ENCODE data around the gene CFHR4.

GRCh38 chr1:196951711-196952394 is 64.0 kb downstream of the CFHR4 start:
- TF ChIP-seq, protein P1, sequence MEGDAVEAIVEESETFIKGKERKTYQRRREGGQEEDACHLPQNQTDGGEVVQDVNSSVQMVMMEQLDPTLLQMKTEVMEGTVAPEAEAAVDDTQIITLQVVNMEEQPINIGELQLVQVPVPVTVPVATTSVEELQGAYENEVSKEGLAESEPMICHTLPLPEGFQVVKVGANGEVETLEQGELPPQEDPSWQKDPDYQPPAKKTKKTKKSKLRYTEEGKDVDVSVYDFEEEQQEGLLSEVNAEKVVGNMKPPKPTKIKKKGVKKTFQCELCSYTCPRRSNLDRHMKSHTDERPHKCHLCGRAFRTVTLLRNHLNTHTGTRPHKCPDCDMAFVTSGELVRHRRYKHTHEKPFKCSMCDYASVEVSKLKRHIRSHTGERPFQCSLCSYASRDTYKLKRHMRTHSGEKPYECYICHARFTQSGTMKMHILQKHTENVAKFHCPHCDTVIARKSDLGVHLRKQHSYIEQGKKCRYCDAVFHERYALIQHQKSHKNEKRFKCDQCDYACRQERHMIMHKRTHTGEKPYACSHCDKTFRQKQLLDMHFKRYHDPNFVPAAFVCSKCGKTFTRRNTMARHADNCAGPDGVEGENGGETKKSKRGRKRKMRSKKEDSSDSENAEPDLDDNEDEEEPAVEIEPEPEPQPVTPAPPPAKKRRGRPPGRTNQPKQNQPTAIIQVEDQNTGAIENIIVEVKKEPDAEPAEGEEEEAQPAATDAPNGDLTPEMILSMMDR (IDR thresholded peaks at IDR 0.05): no peak
- TF ChIP-seq POLR2AphosphoS5 (IDR thresholded peaks at IDR 0.05) (no peak), POLR2A (IDR thresholded peaks at IDR 0.05) (no peak), EP300 (IDR thresholded peaks at IDR 0.05) (no peak)
